ENCODE data around the gene GPC3. TPM values are rescaled to one million over a fixed set of nuclear protein-coding genes. Genes with fewer than 3 reads are reported as not detected.

The GPC3 gene
- total and polyA plus RNA-seq, 4 donors, result 8.3 to 270 (median 52.4) TPM

GRCh38 chrX:133648594-133648993 is 336.8 kb downstream of the GPC3 start:
- peaks cover 0 to 26% (median 13%) of the 10 kb centered on the region in 3 donors for H3K27me3 ChIP-seq (ENCODE audit: control insufficient read depth in 3 of 3, insufficient read depth in 3 of 3, low read length in 2 of 3)
- DNase-seq (no peak), ATAC-seq (ENCODE audit: insufficient read depth, low FRiP score) (no peak)
- no peak overlapping the region for H3K27ac ChIP-seq (ENCODE audit: low read depth in 1 of 2, low read length in 1 of 2)
- H3K9ac ChIP-seq (ENCODE audit: insufficient read depth in 1 of 2, low read length in 2 of 2), result no peak overlapping the region
- no peaks in the 10 kb centered on the region for H3K9me3 ChIP-seq (ENCODE audit: control insufficient read depth in 4 of 4, insufficient read depth in 3 of 4, low read length in 3 of 4)
- no peak overlapping the region for H3K4me3 ChIP-seq
- WGBS, 2 donors, result 72 to 95% methylated on average over 4 of the region's 4 CpGs
- TF ChIP-seq, protein P1, sequence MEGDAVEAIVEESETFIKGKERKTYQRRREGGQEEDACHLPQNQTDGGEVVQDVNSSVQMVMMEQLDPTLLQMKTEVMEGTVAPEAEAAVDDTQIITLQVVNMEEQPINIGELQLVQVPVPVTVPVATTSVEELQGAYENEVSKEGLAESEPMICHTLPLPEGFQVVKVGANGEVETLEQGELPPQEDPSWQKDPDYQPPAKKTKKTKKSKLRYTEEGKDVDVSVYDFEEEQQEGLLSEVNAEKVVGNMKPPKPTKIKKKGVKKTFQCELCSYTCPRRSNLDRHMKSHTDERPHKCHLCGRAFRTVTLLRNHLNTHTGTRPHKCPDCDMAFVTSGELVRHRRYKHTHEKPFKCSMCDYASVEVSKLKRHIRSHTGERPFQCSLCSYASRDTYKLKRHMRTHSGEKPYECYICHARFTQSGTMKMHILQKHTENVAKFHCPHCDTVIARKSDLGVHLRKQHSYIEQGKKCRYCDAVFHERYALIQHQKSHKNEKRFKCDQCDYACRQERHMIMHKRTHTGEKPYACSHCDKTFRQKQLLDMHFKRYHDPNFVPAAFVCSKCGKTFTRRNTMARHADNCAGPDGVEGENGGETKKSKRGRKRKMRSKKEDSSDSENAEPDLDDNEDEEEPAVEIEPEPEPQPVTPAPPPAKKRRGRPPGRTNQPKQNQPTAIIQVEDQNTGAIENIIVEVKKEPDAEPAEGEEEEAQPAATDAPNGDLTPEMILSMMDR (IDR thresholded peaks at IDR 0.05; ENCODE audit: control extremely low read depth, extremely low read depth), result no peak
- peaks cover 0 to 3% (median 1%) of the 10 kb centered on the region in 5 donors for H3K4me1 ChIP-seq (ENCODE audit: control insufficient read depth in 5 of 5, insufficient read depth in 5 of 5, low read length in 5 of 5)
- no peaks in the 10 kb centered on the region for H3K36me3 ChIP-seq (ENCODE audit: control insufficient read depth in 4 of 4, insufficient read depth in 4 of 4, low read length in 4 of 4)

- DNase-seq (no peak), ATAC-seq (ENCODE audit: insufficient read depth, low FRiP score) (no peak)
- H3K4me1 ChIP-seq (ENCODE audit: control insufficient read depth in 5 of 5, insufficient read depth in 5 of 5, low read length in 5 of 5), result peaks cover 0 to 3% (median 1%) of the 10 kb centered on the region in 5 donors
- no peak overlapping the region for H3K4me3 ChIP-seq
- H3K27me3 ChIP-seq (ENCODE audit: control insufficient read depth in 3 of 3, insufficient read depth in 3 of 3, low read length in 2 of 3), result peaks cover 0 to 21% (median 11%) of the 10 kb centered on the region in 3 donors
- WGBS, 2 donors, result 34 to 64% methylated on average over 3 of the region's 3 CpGs
- H3K9ac ChIP-seq (ENCODE audit: insufficient read depth in 1 of 2, low read length in 2 of 2), result no peak overlapping the region
- peaks cover 0 to 1% (median 0%) of the 10 kb centered on the region in 4 donors for H3K9me3 ChIP-seq (ENCODE audit: control insufficient read depth in 4 of 4, insufficient read depth in 3 of 4, low read length in 3 of 4)
- TF ChIP-seq, protein P1 (IDR thresholded peaks at IDR 0.05; ENCODE audit: control extremely low read depth, extremely low read depth), result no peak
- H3K27ac ChIP-seq (ENCODE audit: low read depth in 1 of 2, low read length in 1 of 2), result peak overlapping the region in 1 of 2 donors; percentile 63
- H3K36me3 ChIP-seq (ENCODE audit: control insufficient read depth in 4 of 4, insufficient read depth in 4 of 4, low read length in 4 of 4), result no peaks in the 10 kb centered on the region
These were observed 338.7 kb downstream of the GPC3 start for GRCh38 chrX:133646719-133647116.

DNA sequence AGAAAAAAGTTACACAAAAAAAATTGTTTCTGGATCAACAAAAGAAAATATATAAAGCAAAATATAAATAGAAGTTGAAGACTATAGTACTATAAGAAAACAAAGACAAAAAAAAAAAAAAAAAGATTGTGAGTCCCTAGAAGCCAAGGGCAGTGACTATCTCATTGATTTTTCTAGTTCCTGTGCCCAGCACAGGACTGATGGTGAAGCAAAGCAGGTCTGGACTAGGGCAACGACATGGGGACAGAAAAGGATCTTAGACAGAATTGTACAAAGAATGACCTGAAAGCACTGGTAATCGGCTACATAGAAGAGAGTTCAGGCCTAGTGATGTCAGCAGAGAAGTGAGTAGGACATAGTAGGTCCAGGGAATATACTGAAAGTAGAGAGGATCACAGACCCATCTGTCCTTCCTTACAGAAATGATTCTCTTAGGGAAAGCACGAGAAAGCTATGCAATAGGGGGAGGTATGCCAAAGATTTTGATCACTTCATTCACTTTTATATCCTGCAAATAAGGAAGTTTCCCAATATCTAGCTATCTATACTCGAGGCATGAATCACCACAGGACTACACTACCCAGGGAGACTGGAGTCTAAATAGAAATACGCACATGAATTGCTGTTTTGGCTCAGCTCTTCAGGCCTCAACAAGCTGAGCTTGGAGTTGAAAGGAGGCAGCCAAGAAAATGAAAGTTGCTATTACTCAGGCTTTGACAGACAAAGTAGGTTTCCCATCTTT is 339.2 kb downstream of the GPC3 start:
- DNase-seq (peak in 1 of 3 donors; percentile 41), ATAC-seq (ENCODE audit: insufficient read depth, low FRiP score) (peak; percentile 63)
- WGBS, 2 donors, result 28 to 49% methylated on average over 5 of the region's 5 CpGs
- Histone ChIP-seq H3K9me3 (ENCODE audit: control insufficient read depth in 4 of 4, insufficient read depth in 3 of 4, low read length in 3 of 4) (peaks cover 0 to 1% (median 0%) of the 10 kb centered on the region in 4 donors), H3K4me1 (ENCODE audit: control insufficient read depth in 5 of 5, insufficient read depth in 5 of 5, low read length in 5 of 5) (peaks cover 0 to 3% (median 1%) of the 10 kb centered on the region in 5 donors), H3K27ac (ENCODE audit: low read depth in 1 of 2, low read length in 1 of 2) (peak overlapping the region in 1 of 2 donors; percentile 63), H3K27me3 (ENCODE audit: control insufficient read depth in 3 of 3, insufficient read depth in 3 of 3, low read length in 2 of 3) (peaks cover 0 to 20% (median 11%) of the 10 kb centered on the region in 3 donors), H3K9ac (ENCODE audit: insufficient read depth in 1 of 2, low read length in 2 of 2) (no peak overlapping the region), H3K36me3 (ENCODE audit: control insufficient read depth in 4 of 4, insufficient read depth in 4 of 4, low read length in 4 of 4) (no peaks in the 10 kb centered on the region), H3K4me3 (no peak overlapping the region)
- TF ChIP-seq, protein P1 (IDR thresholded peaks at IDR 0.05; ENCODE audit: control extremely low read depth, extremely low read depth), result no peak
